Uterus (tissue), 4 donors: Measurements from ENCODE around the gene KYAT1. TPM values are rescaled to one million over a fixed set of nuclear protein-coding genes. Genes with fewer than 3 reads are reported as not detected.

Experiments used
- DNase-seq, 2 donors: peaks; one replicate each; pipeline ENCODE4 v3.0.0-alpha.2; 2019 to 2020
- H3K27ac ChIP-seq, 2 donors: fragments of 200-600 bp; sonication (generic); 1 replicate in 1 of 2; 2 replicates in 1 of 2; pipeline ENCODE4 v1.5.1; 2016 to 2018
- H3K27me3 ChIP-seq, 2 donors: fragments of 200-600 bp; sonication (generic); one replicate each; pipeline ENCODE4 v1.5.1; 2018 to 2019; ENCODE audit warnings: control low read depth in 1 of 2
- H3K36me3 ChIP-seq, 2 donors: fragments of 200-600 bp; sonication (generic); one replicate each; pipeline ENCODE4 v1.5.1; 2019; ENCODE audit warnings: control low read depth in 1 of 2
- H3K4me1 ChIP-seq, 2 donors: fragments of 200-600 bp; sonication (generic); one replicate each; pipeline ENCODE4 v1.5.1; 2018 to 2019; ENCODE audit warnings: control low read depth in 1 of 2
- H3K4me3 ChIP-seq, 2 donors: fragments of 200-600 bp; sonication (generic); 1 replicate in 1 of 2; 2 replicates in 1 of 2; pipeline ENCODE4 v1.5.1; 2018 to 2019; ENCODE audit warnings: mild to moderate bottlenecking in 1 of 2
- H3K9me3 ChIP-seq, 2 donors: fragments of 200-600 bp; sonication (generic); one replicate each; pipeline ENCODE4 v1.5.1; 2019; ENCODE audit warnings: control low read depth in 1 of 2
- CTCF ChIP-seq, 4 experiments: fragments of 200-600 bp in 2 of 4; fragments of 450-650 bp in 2 of 4; sonication (generic) in 2 of 4; IDR thresholded peaks; one replicate each; pipeline ENCODE4 v1.5.1; 2016 to 2019; ENCODE audit warnings: antibody characterized with exemption in 4 of 4, mild to moderate bottlenecking in 2 of 4, moderate library complexity in 1 of 4
- POLR2A ChIP-seq, 2 donors: fragments of 450-650 bp; IDR thresholded peaks; one replicate each; pipeline ENCODE4 v1.6.1; 2016; ENCODE audit warnings: antibody characterized with exemption in 2 of 2, mild to moderate bottlenecking in 1 of 2, moderate library complexity in 1 of 2
- intact Hi-C: fragments of 100-400 bp; cut with DNase I; formaldehyde crosslinking; loops from one replicate; pipeline ENCODE4 v1.15.1; 2023; ENCODE audit warnings: low total_unique reads
- total RNA-seq, 4 donors: library from RNA; depleted of rRNA in 3 of 4; stranded (reverse); fragments of >200 nt in 3 of 4; gene quantifications; one replicate each; pipeline versions ENCODE4 v1.1.0 to v1.2.4, GENCODE V29; 2014 to 2023
- donor health status: DM: yes; HTN: yes; CAD: no.

Gene KYAT1
- total RNA-seq, 4 donors from 2014 or later = 1.5 to 11.0 (median 3.4) TPM

- H3K4me1 ChIP-seq = no peaks in the 10 kb centered on the region
- intact Hi-C loops = no loop called here
Measured at GRCh38 chr9:128898845-128899565, 17.3 kb upstream of the KYAT1 start.

GRCh38 chr9:128898382-128898781, 16.6 kb upstream of the KYAT1 start:
- no peak overlapping the region for H3K4me3 ChIP-seq
- no peak for DNase-seq
- peak overlapping the region in 1 of 2 donors; percentile 31 for H3K27ac ChIP-seq
- no peaks in the 10 kb centered on the region for H3K27me3 ChIP-seq
- no peaks in the 10 kb centered on the region for H3K9me3 ChIP-seq
- no peak for TF ChIP-seq CTCF (IDR thresholded peaks at IDR 0.05)
- no peak for TF ChIP-seq POLR2A (IDR thresholded peaks at IDR 0.05)
- intact Hi-C loops = no loop called here
- peaks cover 0 to 5% of the 10 kb centered on the region in 2 donors for H3K4me1 ChIP-seq
- H3K36me3 ChIP-seq = no peaks in the 10 kb centered on the region

More at GRCh38 chr9:128898845-128899565, 17.3 kb upstream of the KYAT1 start:
- Histone ChIP-seq H3K27ac (peak overlapping the region in 1 of 2 donors; percentile 31), H3K9me3 (no peaks in the 10 kb centered on the region), H3K36me3 (no peaks in the 10 kb centered on the region), H3K27me3 (no peaks in the 10 kb centered on the region), H3K4me3 (no peak overlapping the region)
- TF ChIP-seq POLR2A (IDR thresholded peaks at IDR 0.05) (no peak), CTCF (IDR thresholded peaks at IDR 0.05) (no peak)
- DNase-seq = no peak

- Histone ChIP-seq H3K36me3 (no peaks in the 10 kb centered on the region), H3K27me3 (no peaks in the 10 kb centered on the region), H3K9me3 (no peaks in the 10 kb centered on the region), H3K27ac (peak overlapping the region; percentile 51 to 97), H3K4me3 (no peak overlapping the region), H3K4me1 (peaks cover 8 to 27% of the 10 kb centered on the region in 2 donors)
- intact Hi-C loops = no loop called here
- DNase-seq = no peak
- peak in 1 of 4 experiments; percentile 13 for TF ChIP-seq CTCF (IDR thresholded peaks at IDR 0.05)
- TF ChIP-seq POLR2A (IDR thresholded peaks at IDR 0.05) = no peak
Measured at GRCh38 chr9:128895556-128895955, 13.8 kb upstream of the KYAT1 start.

GRCh38 chr9:128894764-128895163, 13.0 kb upstream of the KYAT1 start:
- DNase-seq = no peak
- intact Hi-C loops = no loop called here
- no peak for TF ChIP-seq CTCF (IDR thresholded peaks at IDR 0.05)
- TF ChIP-seq POLR2A (IDR thresholded peaks at IDR 0.05) = no peak
- no peaks in the 10 kb centered on the region for H3K36me3 ChIP-seq
- H3K4me3 ChIP-seq = no peak overlapping the region
- no peaks in the 10 kb centered on the region for H3K9me3 ChIP-seq
- H3K27ac ChIP-seq = peak overlapping the region; percentile 51 to 97
- no peaks in the 10 kb centered on the region for H3K27me3 ChIP-seq
- peaks cover 8 to 27% of the 10 kb centered on the region in 2 donors for H3K4me1 ChIP-seq

- Histone ChIP-seq H3K4me3 (no peak overlapping the region), H3K4me1 (peaks cover 8 to 28% of the 10 kb centered on the region in 2 donors), H3K27ac (peak overlapping the region; percentile 91 to 97), H3K36me3 (no peaks in the 10 kb centered on the region), H3K9me3 (no peaks in the 10 kb centered on the region), H3K27me3 (no peaks in the 10 kb centered on the region)
- DNase-seq = no peak
- intact Hi-C loops = no loop called here
- no peak for TF ChIP-seq CTCF (IDR thresholded peaks at IDR 0.05)
- no peak for TF ChIP-seq POLR2A (IDR thresholded peaks at IDR 0.05)
Measured at GRCh38 chr9:128893354-128893753, 11.6 kb upstream of the KYAT1 start.
